Stomach (tissue), 4 donors: ENCODE results near the gene ATP5IF1.

Source experiments
- CTCF ChIP-seq, 7 experiments: fragments of 450-650 bp in 4 of 7; fragments of 200-600 bp in 3 of 7; sonication (generic) in 3 of 7; IDR thresholded peaks; one replicate each; pipeline ENCODE4 v1.5.1; 2016 to 2019; ENCODE audit warnings: antibody characterized with exemption in 7 of 7, control low read depth in 2 of 7, mild to moderate bottlenecking in 1 of 7
- POLR2A ChIP-seq, 4 donors: fragments of 450-650 bp; IDR thresholded peaks; one replicate each; pipeline ENCODE4 v1.6.1; 2016; ENCODE audit warnings: antibody characterized with exemption in 4 of 4, control low read depth in 2 of 4, mild to moderate bottlenecking in 1 of 4, moderate library complexity in 1 of 4
- POLR2AphosphoS5 ChIP-seq, 3 donors: sonication (generic); formaldehyde crosslinking; IDR thresholded peaks; one replicate each; pipeline ENCODE4 v1.6.1; 2016; ENCODE audit warnings: antibody characterized with exemption in 3 of 3

- TF ChIP-seq CTCF (IDR thresholded peaks at IDR 0.05) (no peak), POLR2A (IDR thresholded peaks at IDR 0.05) (no peak), POLR2AphosphoS5 (IDR thresholded peaks at IDR 0.05) (no peak)
Measured at GRCh38 chr1:28247612-28248272, 11.8 kb downstream of the ATP5IF1 start.
